HEK293 (cell line): ENCODE measurements around the gene LATS1.

Experiments
- ZBTB1 ChIP-seq: fragments of 450-650 bp; formaldehyde crosslinking; IDR thresholded peaks from 2 replicates; pipeline ENCODE4 v1.5.1; 2016; ENCODE audit warnings: missing biosample characterization, missing genetic modification characterization
- ZBTB8A ChIP-seq: fragments of 450-650 bp; formaldehyde crosslinking; IDR thresholded peaks from 2 replicates; pipeline ENCODE4 v1.5.1; 2016; ENCODE audit warnings: missing biosample characterization, missing genetic modification characterization
- ZNF184 ChIP-seq: fragments of 450-650 bp; IDR thresholded peaks from 2 replicates; pipeline ENCODE4 v1.5.1; 2018; ENCODE audit warnings: missing biosample characterization, mild to moderate bottlenecking, missing genetic modification characterization
- TF ChIP-seq, protein P1 (sequence below): fragments of 450-650 bp; formaldehyde crosslinking; IDR thresholded peaks from 2 replicates; pipeline ENCODE4 v1.5.1; 2016; ENCODE audit warnings: missing biosample characterization, missing genetic modification characterization
- TF ChIP-seq, protein P2 (sequence below): fragments of 450-650 bp; formaldehyde crosslinking; IDR thresholded peaks from 2 replicates; pipeline ENCODE4 v1.5.1; 2016; ENCODE audit warnings: missing biosample characterization, missing genetic modification characterization

DNA sequence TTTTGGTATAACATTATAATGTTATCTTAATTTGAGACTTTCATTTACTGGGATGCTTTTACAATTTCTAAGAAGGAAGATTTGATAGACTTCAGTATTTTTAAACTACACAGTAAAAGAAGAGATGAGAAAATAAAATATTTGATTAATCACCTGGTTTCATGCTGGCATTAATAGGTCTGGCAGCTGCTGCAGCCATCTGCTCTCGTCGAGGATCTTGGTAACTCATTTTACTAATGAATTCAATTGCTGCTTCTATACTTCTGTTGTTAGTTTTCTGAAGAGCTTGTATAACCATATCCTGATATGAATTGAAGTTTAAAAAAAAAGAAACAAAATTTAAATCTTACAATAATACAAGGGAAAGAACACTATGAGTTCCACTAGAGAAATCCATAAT lies 23.0 kb downstream of the LATS1 start:
- TF ChIP-seq, protein P1, sequence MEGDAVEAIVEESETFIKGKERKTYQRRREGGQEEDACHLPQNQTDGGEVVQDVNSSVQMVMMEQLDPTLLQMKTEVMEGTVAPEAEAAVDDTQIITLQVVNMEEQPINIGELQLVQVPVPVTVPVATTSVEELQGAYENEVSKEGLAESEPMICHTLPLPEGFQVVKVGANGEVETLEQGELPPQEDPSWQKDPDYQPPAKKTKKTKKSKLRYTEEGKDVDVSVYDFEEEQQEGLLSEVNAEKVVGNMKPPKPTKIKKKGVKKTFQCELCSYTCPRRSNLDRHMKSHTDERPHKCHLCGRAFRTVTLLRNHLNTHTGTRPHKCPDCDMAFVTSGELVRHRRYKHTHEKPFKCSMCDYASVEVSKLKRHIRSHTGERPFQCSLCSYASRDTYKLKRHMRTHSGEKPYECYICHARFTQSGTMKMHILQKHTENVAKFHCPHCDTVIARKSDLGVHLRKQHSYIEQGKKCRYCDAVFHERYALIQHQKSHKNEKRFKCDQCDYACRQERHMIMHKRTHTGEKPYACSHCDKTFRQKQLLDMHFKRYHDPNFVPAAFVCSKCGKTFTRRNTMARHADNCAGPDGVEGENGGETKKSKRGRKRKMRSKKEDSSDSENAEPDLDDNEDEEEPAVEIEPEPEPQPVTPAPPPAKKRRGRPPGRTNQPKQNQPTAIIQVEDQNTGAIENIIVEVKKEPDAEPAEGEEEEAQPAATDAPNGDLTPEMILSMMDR (tag by site-specific recombination), result no peak
- TF ChIP-seq ZNF184 (tag by site-specific recombination), result no peak
- no peak for TF ChIP-seq ZBTB8A (tag by site-specific recombination)
- TF ChIP-seq, protein P2, sequence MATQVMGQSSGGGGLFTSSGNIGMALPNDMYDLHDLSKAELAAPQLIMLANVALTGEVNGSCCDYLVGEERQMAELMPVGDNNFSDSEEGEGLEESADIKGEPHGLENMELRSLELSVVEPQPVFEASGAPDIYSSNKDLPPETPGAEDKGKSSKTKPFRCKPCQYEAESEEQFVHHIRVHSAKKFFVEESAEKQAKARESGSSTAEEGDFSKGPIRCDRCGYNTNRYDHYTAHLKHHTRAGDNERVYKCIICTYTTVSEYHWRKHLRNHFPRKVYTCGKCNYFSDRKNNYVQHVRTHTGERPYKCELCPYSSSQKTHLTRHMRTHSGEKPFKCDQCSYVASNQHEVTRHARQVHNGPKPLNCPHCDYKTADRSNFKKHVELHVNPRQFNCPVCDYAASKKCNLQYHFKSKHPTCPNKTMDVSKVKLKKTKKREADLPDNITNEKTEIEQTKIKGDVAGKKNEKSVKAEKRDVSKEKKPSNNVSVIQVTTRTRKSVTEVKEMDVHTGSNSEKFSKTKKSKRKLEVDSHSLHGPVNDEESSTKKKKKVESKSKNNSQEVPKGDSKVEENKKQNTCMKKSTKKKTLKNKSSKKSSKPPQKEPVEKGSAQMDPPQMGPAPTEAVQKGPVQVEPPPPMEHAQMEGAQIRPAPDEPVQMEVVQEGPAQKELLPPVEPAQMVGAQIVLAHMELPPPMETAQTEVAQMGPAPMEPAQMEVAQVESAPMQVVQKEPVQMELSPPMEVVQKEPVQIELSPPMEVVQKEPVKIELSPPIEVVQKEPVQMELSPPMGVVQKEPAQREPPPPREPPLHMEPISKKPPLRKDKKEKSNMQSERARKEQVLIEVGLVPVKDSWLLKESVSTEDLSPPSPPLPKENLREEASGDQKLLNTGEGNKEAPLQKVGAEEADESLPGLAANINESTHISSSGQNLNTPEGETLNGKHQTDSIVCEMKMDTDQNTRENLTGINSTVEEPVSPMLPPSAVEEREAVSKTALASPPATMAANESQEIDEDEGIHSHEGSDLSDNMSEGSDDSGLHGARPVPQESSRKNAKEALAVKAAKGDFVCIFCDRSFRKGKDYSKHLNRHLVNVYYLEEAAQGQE (tag by site-specific recombination), result no peak
- TF ChIP-seq ZBTB1, result no peak
